ENCODE results near the gene HOXD8.

Gene HOXD8

DNA sequence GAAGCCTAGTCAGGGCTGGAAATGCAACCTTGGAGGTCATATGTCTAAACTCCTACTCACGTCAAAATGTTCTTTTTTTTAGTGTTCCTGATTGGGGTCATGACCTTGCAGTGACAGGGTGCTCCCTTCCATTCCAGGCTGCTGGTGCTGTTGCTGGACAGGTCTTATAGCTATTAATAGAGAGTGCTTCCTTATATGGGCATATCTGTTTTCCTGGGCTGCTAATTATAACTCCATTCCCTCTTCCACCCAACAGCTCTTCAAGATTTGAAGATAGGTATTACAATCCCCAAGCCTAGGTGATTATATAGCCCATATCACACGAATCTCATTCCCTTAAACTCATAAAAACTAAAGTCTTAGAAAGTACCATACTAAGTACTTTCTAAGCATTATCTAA lies 40.2 kb downstream of the HOXD8 start:
- no peaks in the 10 kb centered on the region for H3K9me3 ChIP-seq
- H3K36me3 ChIP-seq: no peaks in the 10 kb centered on the region
- TF ChIP-seq CTCF (IDR thresholded peaks at IDR 0.05): no peak
- peaks cover 100% of the 10 kb centered on the region for H3K27me3 ChIP-seq
- H3K4me1 ChIP-seq (ENCODE audit: control insufficient read depth in 1 of 2, insufficient read depth in 1 of 2, low read depth in 1 of 2, low read length in 1 of 2): peaks cover 4 to 7% of the 10 kb centered on the region in 2 experiments
- H3K27ac ChIP-seq: no peak overlapping the region
- H3K4me3 ChIP-seq (ENCODE audit: low read depth in 1 of 2, low read length in 1 of 2): no peak overlapping the region

- Histone ChIP-seq H3K4me1 (ENCODE audit: control insufficient read depth in 1 of 2, insufficient read depth in 1 of 2, low read depth in 1 of 2, low read length in 1 of 2) (no peaks in the 10 kb centered on the region), H3K36me3 (no peaks in the 10 kb centered on the region), H3K9me3 (no peaks in the 10 kb centered on the region), H3K27ac (no peak overlapping the region), H3K4me3 (ENCODE audit: low read depth in 1 of 2, low read length in 1 of 2) (no peak overlapping the region), H3K27me3 (peaks cover 100% of the 10 kb centered on the region)
- TF ChIP-seq CTCF (IDR thresholded peaks at IDR 0.05): no peak
Observed at GRCh38 chr2:176170602-176171305, 41.2 kb downstream of the HOXD8 start.

- no peaks in the 10 kb centered on the region for H3K4me1 ChIP-seq (ENCODE audit: control insufficient read depth in 1 of 2, insufficient read depth in 1 of 2, low read depth in 1 of 2, low read length in 1 of 2)
- no peak overlapping the region for H3K4me3 ChIP-seq (ENCODE audit: low read depth in 1 of 2, low read length in 1 of 2)
- no peaks in the 10 kb centered on the region for H3K36me3 ChIP-seq
- no peak for TF ChIP-seq CTCF (IDR thresholded peaks at IDR 0.05)
- H3K27me3 ChIP-seq: peaks cover 100% of the 10 kb centered on the region
- no peak overlapping the region for H3K27ac ChIP-seq
- no peaks in the 10 kb centered on the region for H3K9me3 ChIP-seq
Observed at GRCh38 chr2:176171351-176172006, 42.0 kb downstream of the HOXD8 start.

DNA sequence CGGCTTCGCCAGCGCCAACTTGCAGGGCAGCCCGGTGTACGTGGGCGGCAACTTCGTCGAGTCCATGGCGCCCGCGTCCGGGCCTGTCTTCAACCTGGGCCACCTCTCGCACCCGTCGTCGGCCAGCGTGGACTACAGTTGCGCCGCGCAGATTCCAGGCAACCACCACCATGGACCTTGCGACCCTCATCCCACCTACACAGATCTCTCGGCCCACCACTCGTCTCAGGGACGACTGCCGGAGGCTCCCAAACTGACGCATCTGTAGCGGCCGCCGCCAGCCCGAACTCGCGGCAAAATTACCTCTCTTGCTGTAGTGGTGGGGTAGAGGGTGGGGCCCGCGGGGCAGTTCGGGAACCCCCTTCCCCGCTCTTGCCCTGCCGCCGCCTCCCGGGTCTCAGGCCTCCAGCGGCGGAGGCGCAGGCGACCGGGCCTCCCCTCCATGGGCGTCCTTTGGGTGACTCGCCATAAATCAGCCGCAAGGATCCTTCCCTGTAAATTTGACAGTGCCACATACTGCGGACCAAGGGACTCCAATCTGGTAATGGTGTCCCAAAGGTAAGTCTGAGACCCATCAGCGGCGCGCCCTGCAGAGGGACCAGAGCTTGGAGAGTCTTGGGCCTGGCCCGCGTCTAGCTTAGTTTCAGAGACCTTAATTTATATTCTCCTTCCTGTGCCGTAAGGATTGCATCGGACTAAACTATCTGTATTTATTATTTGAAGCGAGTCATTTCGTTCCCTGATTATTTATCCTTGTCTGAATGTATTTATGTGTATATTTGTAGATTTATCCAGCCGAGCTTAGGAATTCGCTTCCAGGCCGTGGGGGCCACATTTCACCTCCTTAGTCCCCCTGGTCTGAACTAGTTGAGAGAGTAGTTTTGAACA lies 42.7 kb downstream of the HOXD8 start:
- no peak overlapping the region for H3K4me3 ChIP-seq (ENCODE audit: low read depth in 1 of 2, low read length in 1 of 2)
- no peaks in the 10 kb centered on the region for H3K36me3 ChIP-seq
- no peak for TF ChIP-seq CTCF (IDR thresholded peaks at IDR 0.05)
- peaks cover 100% of the 10 kb centered on the region for H3K27me3 ChIP-seq
- H3K9me3 ChIP-seq: no peaks in the 10 kb centered on the region
- H3K4me1 ChIP-seq (ENCODE audit: control insufficient read depth in 1 of 2, insufficient read depth in 1 of 2, low read depth in 1 of 2, low read length in 1 of 2): no peaks in the 10 kb centered on the region
- no peak overlapping the region for H3K27ac ChIP-seq

GRCh38 chr2:176172895-176173566 lies 43.5 kb downstream of the HOXD8 start:
- Histone ChIP-seq H3K9me3 (no peaks in the 10 kb centered on the region), H3K27me3 (peaks cover 100% of the 10 kb centered on the region), H3K4me3 (ENCODE audit: low read depth in 1 of 2, low read length in 1 of 2) (no peak overlapping the region), H3K27ac (no peak overlapping the region), H3K4me1 (ENCODE audit: control insufficient read depth in 1 of 2, insufficient read depth in 1 of 2, low read depth in 1 of 2, low read length in 1 of 2) (no peaks in the 10 kb centered on the region), H3K36me3 (no peaks in the 10 kb centered on the region)
- no peak for TF ChIP-seq CTCF (IDR thresholded peaks at IDR 0.05)

Measured in neutrophil (primary cell).